NB4 (cell line): ENCODE results near the gene TMEM97.

Experiments used
- DNase-seq: peaks from one replicate; pipeline ENCODE4 v3.0.0; 2010; ENCODE audit warnings: low read depth
- H3K4me3 ChIP-seq: one replicate; pipeline ENCODE4 v1.5.1; 2011; ENCODE audit warnings: mild to moderate bottlenecking, low read depth, low read length, moderate library complexity
- MAX ChIP-seq: IDR thresholded peaks from 2 replicates; pipeline ENCODE4 v1.6.1; 2011; ENCODE audit warnings: low read depth, low read length
- MYC ChIP-seq: IDR thresholded peaks from 2 replicates; pipeline ENCODE4 v1.6.1; 2011; ENCODE audit warnings: low read depth, low read length
- POLR2A ChIP-seq: IDR thresholded peaks from 2 replicates; pipeline ENCODE4 v1.6.1; 2011; ENCODE audit warnings: mild to moderate bottlenecking; ENCODE audit not compliant: insufficient read length; ENCODE audit errors: extremely low read depth
- TF ChIP-seq, protein P1 (sequence below): IDR thresholded peaks from one replicate; pipeline ENCODE4 v1.5.1; 2012; ENCODE audit warnings: low read depth, low read length

The TMEM97 gene

DNA sequence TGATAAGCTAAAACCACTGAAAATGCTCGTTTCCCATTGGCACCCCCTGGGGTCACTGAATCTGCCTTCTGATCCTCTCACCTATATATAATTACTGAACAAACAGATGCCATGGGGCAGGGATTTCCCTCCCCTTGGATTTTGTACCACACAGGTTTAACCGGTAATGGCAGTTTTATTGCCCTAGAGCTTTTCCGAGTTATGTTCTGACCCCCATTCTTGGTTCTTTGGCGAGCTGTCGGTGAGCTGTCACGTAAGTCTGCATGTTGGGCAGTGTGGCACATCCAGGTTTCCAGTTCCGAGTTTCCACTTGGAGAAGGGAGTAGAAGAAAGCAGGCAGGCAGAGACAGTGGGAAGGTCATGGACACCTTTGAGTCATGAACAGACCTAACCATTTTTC, 7.1 kb downstream of the TMEM97 start:
- DNase-seq: no peak
- H3K4me3 ChIP-seq: no peak overlapping the region
- TF ChIP-seq MYC (no peak), MAX (no peak), POLR2A (no peak)
- TF ChIP-seq, protein P1, sequence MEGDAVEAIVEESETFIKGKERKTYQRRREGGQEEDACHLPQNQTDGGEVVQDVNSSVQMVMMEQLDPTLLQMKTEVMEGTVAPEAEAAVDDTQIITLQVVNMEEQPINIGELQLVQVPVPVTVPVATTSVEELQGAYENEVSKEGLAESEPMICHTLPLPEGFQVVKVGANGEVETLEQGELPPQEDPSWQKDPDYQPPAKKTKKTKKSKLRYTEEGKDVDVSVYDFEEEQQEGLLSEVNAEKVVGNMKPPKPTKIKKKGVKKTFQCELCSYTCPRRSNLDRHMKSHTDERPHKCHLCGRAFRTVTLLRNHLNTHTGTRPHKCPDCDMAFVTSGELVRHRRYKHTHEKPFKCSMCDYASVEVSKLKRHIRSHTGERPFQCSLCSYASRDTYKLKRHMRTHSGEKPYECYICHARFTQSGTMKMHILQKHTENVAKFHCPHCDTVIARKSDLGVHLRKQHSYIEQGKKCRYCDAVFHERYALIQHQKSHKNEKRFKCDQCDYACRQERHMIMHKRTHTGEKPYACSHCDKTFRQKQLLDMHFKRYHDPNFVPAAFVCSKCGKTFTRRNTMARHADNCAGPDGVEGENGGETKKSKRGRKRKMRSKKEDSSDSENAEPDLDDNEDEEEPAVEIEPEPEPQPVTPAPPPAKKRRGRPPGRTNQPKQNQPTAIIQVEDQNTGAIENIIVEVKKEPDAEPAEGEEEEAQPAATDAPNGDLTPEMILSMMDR: no peak

GRCh38 chr17:28327031-28327607, 8.1 kb downstream of the TMEM97 start:
- TF ChIP-seq, protein P1: no peak
- TF ChIP-seq MYC (no peak), POLR2A (no peak), MAX (no peak)
- no peak for DNase-seq
- no peak overlapping the region for H3K4me3 ChIP-seq

DNA sequence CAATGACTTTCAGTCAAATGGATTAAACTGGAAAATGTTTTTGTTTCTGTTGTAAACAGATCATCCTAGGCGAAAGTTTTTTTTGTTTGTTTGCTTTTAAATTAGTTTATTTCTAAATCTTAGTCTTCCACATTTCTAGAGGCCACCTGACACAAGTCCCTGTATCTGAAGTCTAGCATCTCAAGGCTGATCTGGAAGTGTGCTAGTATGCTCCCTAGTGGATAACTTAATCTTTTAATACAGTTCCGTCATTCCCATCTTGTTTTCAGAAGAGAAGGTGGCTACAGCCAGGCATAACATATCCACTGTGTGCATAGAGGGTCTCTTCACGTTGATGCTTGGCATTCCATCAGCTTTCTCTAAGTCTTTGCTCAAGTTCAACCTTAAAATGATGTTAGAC, 8.7 kb downstream of the TMEM97 start:
- H3K4me3 ChIP-seq: no peak overlapping the region
- no peak for DNase-seq
- TF ChIP-seq MYC (no peak), MAX (no peak), POLR2A (no peak)
- TF ChIP-seq, protein P1: no peak

- DNase-seq: no peak
- no peak overlapping the region for H3K4me3 ChIP-seq
- no peak for TF ChIP-seq POLR2A
- TF ChIP-seq MAX: no peak
- TF ChIP-seq, protein P1: no peak
- TF ChIP-seq MYC: no peak
These were observed 9.3 kb downstream of the TMEM97 start for GRCh38 chr17:28328325-28328724.

DNA sequence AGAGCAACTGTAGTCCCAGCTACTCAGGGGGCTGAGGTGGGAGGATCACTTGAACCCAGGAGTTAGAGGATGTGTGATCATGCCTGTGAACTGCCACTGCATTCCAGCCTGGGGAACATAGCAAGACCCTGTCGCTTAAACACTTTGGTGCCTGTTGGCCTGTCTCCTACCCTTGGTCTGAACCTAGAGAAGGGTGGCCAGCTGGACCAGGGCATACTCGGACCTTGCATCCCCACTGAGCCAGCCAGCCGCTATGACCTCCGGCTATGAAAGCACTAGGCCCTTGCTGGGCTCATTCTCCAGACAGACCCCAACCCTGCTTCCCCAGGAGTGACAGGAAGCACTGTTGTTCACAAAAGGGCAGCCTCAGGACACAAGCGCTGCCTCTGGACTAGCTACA, 11.7 kb downstream of the TMEM97 start:
- TF ChIP-seq, protein P1: no peak
- TF ChIP-seq MYC (no peak), POLR2A (no peak), MAX (no peak)
- DNase-seq: no peak
- H3K4me3 ChIP-seq: no peak overlapping the region

GRCh38 chr17:28331891-28332420, 13.0 kb downstream of the TMEM97 start:
- TF ChIP-seq MAX (no peak), POLR2A (no peak), MYC (no peak)
- TF ChIP-seq, protein P1: no peak
- no peak overlapping the region for H3K4me3 ChIP-seq
- DNase-seq: no peak
